HG03469 (cell line): ENCODE results near the gene ACOT13.
"Not testable (repeated sequence)": the region's sequence is repeated elsewhere in the genome, so short reads cannot be mapped to it uniquely, and the experiment has no call there.

Source experiments
- ATAC-seq: cut with Tn5 transposase; IDR thresholded peaks from one replicate; pipeline ENCODE4 v1.9.1; 2021; ENCODE audit warnings: mild to moderate bottlenecking, moderate library complexity, moderate number of reproducible peaks; ENCODE audit not compliant: unreplicated experiment

Gene ACOT13

GRCh38 chr6:24666641-24667377, at the start of gene ACOT13, which contains the start of gene TDP2:
Gene ACOT13 (plus strand): TSS chr6:24667077. CDS start chr6:24667264, 187 bp downstream.
Gene TDP2 (minus strand): TSS chr6:24666899. CDS start chr6:24666862, 37 bp downstream.
- ATAC-seq = peak; percentile 94

GRCh38 chr6:24619661-24620060, 47.2 kb upstream of the ACOT13 start:
- no peak for ATAC-seq

GRCh38 chr6:24620637-24621036, 46.2 kb upstream of the ACOT13 start:
- no peak for ATAC-seq

DNA sequence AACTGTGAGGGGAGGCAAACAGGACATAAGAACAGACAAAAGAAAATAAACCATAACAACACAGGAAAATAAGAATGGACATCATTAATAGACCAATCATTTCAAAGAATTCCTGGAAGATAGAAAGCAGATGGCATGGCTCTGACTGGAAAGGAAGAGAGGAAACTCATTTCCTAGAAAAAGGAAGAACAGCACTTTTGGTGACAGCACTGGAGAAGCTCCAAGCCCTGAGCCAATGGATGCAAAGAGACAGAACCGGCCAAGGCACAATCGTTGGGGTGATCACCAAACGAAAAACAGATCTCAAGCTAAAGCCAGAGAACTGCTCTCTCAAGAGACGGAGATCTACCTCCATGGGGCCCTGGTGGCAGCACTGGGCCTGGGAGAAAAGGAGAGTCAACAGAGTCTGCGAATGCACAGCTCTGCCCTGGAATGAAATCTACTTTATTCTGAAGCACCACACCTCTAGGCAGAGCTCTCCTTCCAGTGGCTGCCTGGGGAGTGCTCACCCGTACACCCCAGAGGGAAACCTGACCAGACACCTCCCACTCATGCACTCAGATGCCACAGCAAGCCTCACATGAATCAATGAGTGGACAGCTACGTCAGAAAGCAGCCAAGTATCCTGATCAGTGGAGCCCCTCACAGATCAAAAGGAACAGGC, 45.1 kb upstream of the ACOT13 start:
- ATAC-seq = no peak

- no peak for ATAC-seq
Observed at GRCh38 chr6:24630856-24631505, 35.9 kb upstream of the ACOT13 start.

GRCh38 chr6:24631671-24632070, 35.2 kb upstream of the ACOT13 start:
- ATAC-seq = no peak

DNA sequence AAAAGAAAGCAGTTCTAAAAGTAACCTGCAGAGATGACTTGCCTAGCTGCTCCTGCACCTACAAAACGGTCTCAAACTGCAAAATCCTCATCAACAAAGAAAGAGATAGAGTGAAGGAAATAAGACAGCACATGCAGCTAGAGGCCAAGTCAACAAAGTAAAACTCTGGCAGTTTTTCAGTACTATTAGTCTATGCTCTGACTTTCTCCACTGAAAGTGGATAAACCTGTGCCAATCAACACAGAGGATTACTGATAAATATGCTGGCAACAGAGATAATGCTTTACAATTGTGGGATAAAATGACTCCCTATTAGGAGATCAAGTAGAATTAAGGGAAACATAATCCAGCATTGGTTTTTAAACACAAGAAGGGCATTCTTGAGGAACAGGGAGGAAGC, 34.3 kb upstream of the ACOT13 start:
- no peak for ATAC-seq

DNA sequence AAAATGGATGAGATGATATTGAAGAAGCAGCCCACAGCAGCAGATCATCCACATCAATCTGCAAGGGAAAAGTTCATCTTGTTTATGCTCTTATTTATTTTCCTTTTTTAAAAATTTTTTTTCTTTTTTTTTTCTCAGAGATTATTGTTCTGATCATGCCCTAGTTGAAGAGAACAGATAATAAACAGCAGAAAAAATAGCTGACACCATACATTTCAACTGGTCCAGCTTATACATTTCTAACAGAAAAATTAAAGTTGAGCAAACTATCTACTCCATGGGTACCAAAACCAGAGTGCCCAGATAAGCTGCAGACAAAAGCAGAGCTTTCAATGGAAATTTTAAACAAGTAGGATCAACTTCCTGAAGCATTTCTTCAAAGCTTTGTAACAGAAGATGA, 30.2 kb upstream of the ACOT13 start:
- ATAC-seq = no peak

DNA sequence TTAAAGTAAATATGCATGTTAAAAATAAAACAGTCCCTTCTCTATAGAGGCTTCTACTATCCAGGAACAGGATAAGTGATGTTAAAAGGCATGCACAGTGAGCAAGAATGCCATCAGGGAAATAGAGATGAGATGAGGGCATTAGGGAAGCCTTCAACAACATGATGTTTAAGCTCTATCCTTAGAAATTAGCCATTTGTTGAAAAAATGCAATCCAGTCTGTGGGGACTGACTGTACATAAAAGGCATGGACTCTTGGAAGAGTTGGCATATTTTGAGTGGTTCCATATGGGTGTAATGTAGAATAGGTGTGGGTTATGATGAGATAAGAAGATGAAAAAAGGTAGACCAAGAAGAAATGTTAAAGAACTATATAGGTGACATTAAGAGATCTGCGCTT, 26.7 kb upstream of the ACOT13 start:
- no peak for ATAC-seq

GRCh38 chr6:24640631-24641030, 26.2 kb upstream of the ACOT13 start:
- ATAC-seq = not testable (repeated sequence)

GRCh38 chr6:24642061-24642460, 24.8 kb upstream of the ACOT13 start:
- no peak for ATAC-seq

- ATAC-seq = no peak
Observed at GRCh38 chr6:24643920-24644319, 23.0 kb upstream of the ACOT13 start.

GRCh38 chr6:24644377-24644776, 22.5 kb upstream of the ACOT13 start:
- no peak for ATAC-seq

GRCh38 chr6:24646771-24647170, 20.1 kb upstream of the ACOT13 start:
- ATAC-seq = no peak

DNA sequence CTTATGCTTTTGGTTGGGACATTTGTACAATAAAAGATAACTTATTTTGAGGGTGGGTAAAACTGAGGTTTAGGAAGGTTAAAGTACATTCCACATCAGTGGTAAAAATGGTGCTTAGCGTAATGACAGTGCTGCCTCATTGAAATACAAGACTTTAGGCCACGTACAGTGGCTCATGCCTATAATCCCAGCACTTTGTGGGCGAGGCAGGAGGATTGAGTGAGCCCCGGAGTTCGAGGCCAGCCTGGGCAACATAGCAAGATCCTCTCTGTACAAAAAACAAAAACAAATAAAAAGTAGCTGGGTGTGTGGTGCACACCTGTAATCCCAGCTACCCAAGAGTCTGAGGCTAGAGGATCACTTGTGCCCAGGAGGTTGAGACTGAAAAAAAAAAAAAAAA, 18.6 kb upstream of the ACOT13 start:
- no peak for ATAC-seq

- no peak for ATAC-seq
Observed at GRCh38 chr6:24649691-24650090, 17.2 kb upstream of the ACOT13 start.

GRCh38 chr6:24650365-24650764, 16.5 kb upstream of the ACOT13 start:
- ATAC-seq = no peak

DNA sequence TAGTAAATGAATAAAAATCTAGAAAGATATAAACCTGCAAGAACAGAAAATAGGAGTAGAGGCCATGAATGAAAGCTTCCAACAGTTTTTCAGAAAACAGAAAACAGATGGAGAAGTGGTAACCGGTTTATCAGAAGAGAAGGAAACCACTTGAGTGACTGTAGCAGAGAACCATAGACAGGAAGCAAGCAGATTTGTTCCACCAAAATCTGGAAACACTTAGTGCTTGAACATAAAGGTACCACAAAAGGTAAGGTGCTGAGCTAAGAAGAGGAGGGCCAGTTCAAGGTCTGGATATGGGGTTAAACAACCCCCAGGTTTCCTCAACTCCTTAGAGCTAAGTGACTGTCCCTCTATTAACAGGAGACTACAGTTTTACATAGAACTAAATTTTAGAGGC, 11.7 kb upstream of the ACOT13 start:
- no peak for ATAC-seq

DNA sequence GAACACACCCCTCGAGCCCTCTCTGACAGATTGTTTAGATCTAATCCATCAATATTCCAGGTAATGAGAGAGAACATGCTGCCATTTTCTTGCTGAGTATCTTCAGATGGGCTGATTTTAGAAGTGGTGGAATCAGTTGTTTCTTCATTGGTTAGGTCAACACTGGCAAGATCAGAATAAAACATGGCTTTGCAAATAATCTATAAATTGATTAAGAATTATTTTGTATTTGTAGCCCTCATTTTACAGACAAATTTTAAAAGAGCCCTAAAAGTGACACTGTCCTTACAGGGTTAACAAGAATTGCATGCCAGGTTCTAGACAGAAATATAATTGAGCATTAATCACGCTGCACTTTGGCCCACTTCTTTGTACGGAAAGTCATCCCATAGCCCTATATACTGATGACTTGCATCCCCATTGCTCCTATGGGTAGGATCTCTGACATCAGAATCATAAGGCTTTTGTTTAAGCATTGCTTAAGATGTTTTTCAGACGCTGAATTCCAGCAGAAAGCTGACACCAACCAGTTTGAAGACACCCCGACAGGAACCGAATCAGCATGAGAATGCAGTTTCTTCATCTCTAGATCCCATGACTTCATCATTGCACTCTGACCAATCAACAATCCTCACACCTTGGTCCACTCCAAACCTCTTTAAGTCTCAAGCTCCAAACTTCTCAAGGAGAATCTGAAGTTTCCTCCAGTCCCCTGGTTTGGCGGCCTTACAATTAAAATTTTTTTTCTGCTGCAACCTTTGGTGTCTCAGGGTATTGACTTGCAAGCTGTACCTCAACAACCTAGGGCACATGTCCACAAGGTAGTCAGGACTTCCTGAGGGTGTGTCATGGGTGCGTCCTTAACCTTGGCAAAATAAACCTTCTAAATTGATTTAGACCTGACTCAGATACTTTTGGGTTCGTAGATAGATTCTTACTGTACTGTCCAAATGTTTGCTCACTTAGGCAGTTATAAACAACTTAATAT, 8.0 kb upstream of the ACOT13 start:
- no peak for ATAC-seq

DNA sequence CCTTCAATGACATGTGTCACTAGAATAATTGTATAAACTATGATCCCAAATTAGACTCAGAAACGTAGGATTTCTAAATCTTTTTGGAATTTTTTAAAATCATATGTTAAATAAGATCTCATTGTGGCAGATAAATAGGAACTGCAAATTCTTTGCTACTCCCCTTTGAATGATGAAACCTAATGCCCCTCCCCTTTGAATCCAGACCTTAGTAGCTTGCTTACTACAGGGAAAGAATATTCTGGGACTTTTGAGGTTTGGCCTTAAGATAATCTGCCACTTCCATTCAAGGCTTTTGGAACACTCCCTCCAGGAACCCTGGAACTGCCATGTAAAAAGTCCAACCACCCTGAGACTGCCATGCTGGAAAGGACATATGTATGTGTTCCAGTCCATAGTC, 7.3 kb upstream of the ACOT13 start:
- no peak for ATAC-seq

- no peak for ATAC-seq
Observed at GRCh38 chr6:24660105-24660504, 6.8 kb upstream of the ACOT13 start.
